Activated CD8-positive, alpha-beta memory T cell treated with anti-CD3 and anti-CD28 coated beads for 4 hours (primary cell): Measurements from ENCODE around the gene SLAMF1.
"Not testable (repeated sequence)": the region's sequence is repeated elsewhere in the genome, so short reads cannot be mapped to it uniquely, and the experiment has no call there.

Experiments used
- DNase-seq, 2 donors: peaks; one replicate each; pipeline ENCODE4 v3.0.0-alpha.2; 2020; ENCODE audit warnings: low read depth in 2 of 2

Gene SLAMF1

GRCh38 chr1:160646711-160647328, at the start of gene SLAMF1:
TSS of gene SLAMF1 (minus strand) at chr1:160647044. CDS start at chr1:160646945, 99 bp downstream.
- DNase-seq: no peak

GRCh38 chr1:160692390-160692789, 45.5 kb upstream of the SLAMF1 start:
- DNase-seq: not testable (repeated sequence)

- DNase-seq: no peak
Measured at GRCh38 chr1:160685266-160685665, 38.4 kb upstream of the SLAMF1 start.

GRCh38 chr1:160682983-160683865, 36.4 kb upstream of the SLAMF1 start:
- DNase-seq: no peak

- no peak for DNase-seq
Measured at GRCh38 chr1:160681891-160682140, 35.0 kb upstream of the SLAMF1 start.

- DNase-seq: peak; percentile 67 to 72
Measured at GRCh38 chr1:160681066-160681890, 34.4 kb upstream of the SLAMF1 start.

- DNase-seq: no peak
Measured at GRCh38 chr1:160680399-160680798, 33.6 kb upstream of the SLAMF1 start.

GRCh38 chr1:160679893-160680292, 33.0 kb upstream of the SLAMF1 start:
- DNase-seq: no peak

- no peak for DNase-seq
Measured at GRCh38 chr1:160676869-160677597, 30.2 kb upstream of the SLAMF1 start.

GRCh38 chr1:160675641-160676410, 29.0 kb upstream of the SLAMF1 start:
- DNase-seq: peak; percentile 36 to 62

GRCh38 chr1:160674415-160674814, 27.6 kb upstream of the SLAMF1 start:
- DNase-seq: no peak

- no peak for DNase-seq
Measured at GRCh38 chr1:160672789-160673695, 26.2 kb upstream of the SLAMF1 start.

GRCh38 chr1:160671603-160672517, 25.0 kb upstream of the SLAMF1 start:
- no peak for DNase-seq

- no peak for DNase-seq
Measured at GRCh38 chr1:160670701-160671100, 23.9 kb upstream of the SLAMF1 start.

GRCh38 chr1:160669802-160670201, 23.0 kb upstream of the SLAMF1 start:
- no peak for DNase-seq

- DNase-seq: no peak
Measured at GRCh38 chr1:160669276-160669675, 22.4 kb upstream of the SLAMF1 start.

GRCh38 chr1:160667896-160668295, 21.1 kb upstream of the SLAMF1 start:
- no peak for DNase-seq

- DNase-seq: no peak
Measured at GRCh38 chr1:160666079-160666442, 19.2 kb upstream of the SLAMF1 start.
